ENCODE measurements around the gene LMAN2. TPM values are rescaled to one million over a fixed set of nuclear protein-coding genes. Genes with fewer than 3 reads are reported as not detected.

LMAN2 gene
- total RNA-seq, 1 experiment from 2014 or later, result 128 TPM

- TF ChIP-seq, protein P1, sequence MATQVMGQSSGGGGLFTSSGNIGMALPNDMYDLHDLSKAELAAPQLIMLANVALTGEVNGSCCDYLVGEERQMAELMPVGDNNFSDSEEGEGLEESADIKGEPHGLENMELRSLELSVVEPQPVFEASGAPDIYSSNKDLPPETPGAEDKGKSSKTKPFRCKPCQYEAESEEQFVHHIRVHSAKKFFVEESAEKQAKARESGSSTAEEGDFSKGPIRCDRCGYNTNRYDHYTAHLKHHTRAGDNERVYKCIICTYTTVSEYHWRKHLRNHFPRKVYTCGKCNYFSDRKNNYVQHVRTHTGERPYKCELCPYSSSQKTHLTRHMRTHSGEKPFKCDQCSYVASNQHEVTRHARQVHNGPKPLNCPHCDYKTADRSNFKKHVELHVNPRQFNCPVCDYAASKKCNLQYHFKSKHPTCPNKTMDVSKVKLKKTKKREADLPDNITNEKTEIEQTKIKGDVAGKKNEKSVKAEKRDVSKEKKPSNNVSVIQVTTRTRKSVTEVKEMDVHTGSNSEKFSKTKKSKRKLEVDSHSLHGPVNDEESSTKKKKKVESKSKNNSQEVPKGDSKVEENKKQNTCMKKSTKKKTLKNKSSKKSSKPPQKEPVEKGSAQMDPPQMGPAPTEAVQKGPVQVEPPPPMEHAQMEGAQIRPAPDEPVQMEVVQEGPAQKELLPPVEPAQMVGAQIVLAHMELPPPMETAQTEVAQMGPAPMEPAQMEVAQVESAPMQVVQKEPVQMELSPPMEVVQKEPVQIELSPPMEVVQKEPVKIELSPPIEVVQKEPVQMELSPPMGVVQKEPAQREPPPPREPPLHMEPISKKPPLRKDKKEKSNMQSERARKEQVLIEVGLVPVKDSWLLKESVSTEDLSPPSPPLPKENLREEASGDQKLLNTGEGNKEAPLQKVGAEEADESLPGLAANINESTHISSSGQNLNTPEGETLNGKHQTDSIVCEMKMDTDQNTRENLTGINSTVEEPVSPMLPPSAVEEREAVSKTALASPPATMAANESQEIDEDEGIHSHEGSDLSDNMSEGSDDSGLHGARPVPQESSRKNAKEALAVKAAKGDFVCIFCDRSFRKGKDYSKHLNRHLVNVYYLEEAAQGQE (IDR thresholded peaks at IDR 0.05; ENCODE audit: low read depth), result no peak
- TF ChIP-seq CEBPB (IDR thresholded peaks at IDR 0.05; ENCODE audit: low read depth) (no peak), TCF7L2 (IDR thresholded peaks at IDR 0.05; ENCODE audit: borderline replicate concordance, extremely low read depth, insufficient read depth, insufficient read length) (no peak), ZFX (IDR thresholded peaks at IDR 0.05) (no peak), EGR1 (IDR thresholded peaks at IDR 0.05; ENCODE audit: low read depth) (no peak), ZNF274 (IDR thresholded peaks at IDR 0.05; ENCODE audit: low read depth, low read length) (no peak), SRF (IDR thresholded peaks at IDR 0.05; ENCODE audit: low read depth) (no peak), RAD21 (IDR thresholded peaks at IDR 0.05; ENCODE audit: low read depth) (no peak)
- TF ChIP-seq, protein P2, sequence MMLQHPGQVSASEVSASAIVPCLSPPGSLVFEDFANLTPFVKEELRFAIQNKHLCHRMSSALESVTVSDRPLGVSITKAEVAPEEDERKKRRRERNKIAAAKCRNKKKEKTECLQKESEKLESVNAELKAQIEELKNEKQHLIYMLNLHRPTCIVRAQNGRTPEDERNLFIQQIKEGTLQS (IDR thresholded peaks at IDR 0.05), result no peak
These were observed 30.6 kb downstream of the LMAN2 start (continued) for GRCh38 chr5:177320879-177321278.

GRCh38 chr5:177319913-177320588 lies 31.4 kb downstream of the LMAN2 start:
- no peak overlapping the region for H3K4me2 ChIP-seq (ENCODE audit: low read length)
- no peak overlapping the region for H3K4me3 ChIP-seq (replicated peaks in 1 of 2; ENCODE audit: low read depth in 1 of 2, low read length in 2 of 2)
- no peaks in the 10 kb centered on the region for H3K27me3 ChIP-seq (ENCODE audit: insufficient read depth, low read length)
- H3K4me1 ChIP-seq (ENCODE audit: control insufficient read depth in 1 of 2, insufficient read depth in 2 of 2, low read length in 2 of 2), result peaks cover 0 to 7% of the 10 kb centered on the region in 2 experiments; a peak in 1 of 4 replicates
- ChIA-PET CTCF (interaction anchor here (1.5 to 2.5 kb wide), 2 partner anchors 11 to 50 kb away, joined by 4 to 22 read pairs; no protein-coding TSS in a partner anchor), RAD21 (ENCODE audit: low non-redundant PET in 1 of 2, low total read pairs in 2 of 2, uncharacterized antibody in 2 of 2, unreplicated experiment in 2 of 2) (no interaction called here), POLR2A (no interaction called here)
- no TSS peak for BruUV-seq (replicated peaks)
- no peak overlapping the region for H3K27ac ChIP-seq (ENCODE audit: low read depth, low read length)
- no peaks in the 10 kb centered on the region for H4K20me1 ChIP-seq (ENCODE audit: insufficient read depth)
- DNase-seq (ENCODE audit: low read depth, low spot score), result no peak
- H3K79me2 ChIP-seq (ENCODE audit: insufficient read depth, low read length), result no peaks in the 10 kb centered on the region
- no peaks in the 10 kb centered on the region for H3K9me2 ChIP-seq (ENCODE audit: insufficient read depth)
- H3K9ac ChIP-seq (ENCODE audit: low read length), result no peak overlapping the region
- no peak overlapping the region for H2AFZ ChIP-seq (ENCODE audit: low read depth, low read length, poor library complexity, severe bottlenecking)
- no peaks in the 10 kb centered on the region for H3K9me3 ChIP-seq (ENCODE audit: control insufficient read depth in 1 of 2, insufficient read depth in 1 of 2, low read depth in 1 of 2, low read length in 2 of 2)
- no peaks in the 10 kb centered on the region for H3K36me3 ChIP-seq (ENCODE audit: control insufficient read depth in 1 of 2, insufficient read depth in 2 of 2, low read length in 2 of 2)
- intact Hi-C loops (cut with micrococcal nuclease), result loop anchor here (5.0 kb wide), 1 partner anchor 67 kb away; no protein-coding TSS in a partner anchor
- no peak for ATAC-seq
- TF ChIP-seq FOSL1 (IDR thresholded peaks at IDR 0.05; ENCODE audit: low read depth), result no peak
- no peak for TF ChIP-seq SIN3A (IDR thresholded peaks at IDR 0.05; ENCODE audit: low read depth)
- no peak for TF ChIP-seq CBX3 (IDR thresholded peaks at IDR 0.05; ENCODE audit: low read depth)
- TF ChIP-seq, protein P3, sequence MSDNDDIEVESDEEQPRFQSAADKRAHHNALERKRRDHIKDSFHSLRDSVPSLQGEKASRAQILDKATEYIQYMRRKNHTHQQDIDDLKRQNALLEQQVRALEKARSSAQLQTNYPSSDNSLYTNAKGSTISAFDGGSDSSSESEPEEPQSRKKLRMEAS (IDR thresholded peaks at IDR 0.05), result no peak
- TF ChIP-seq CTCF (IDR thresholded peaks at IDR 0.05 in 2 of 3, conservative IDR thresholded peaks at IDR 0.05 in 1 of 3; ENCODE audit: borderline replicate concordance in 1 of 3, insufficient read depth in 1 of 3, low read depth in 2 of 3, low read length in 2 of 3), result no peak
- no peak for TF ChIP-seq TCF7L2 (IDR thresholded peaks at IDR 0.05; ENCODE audit: borderline replicate concordance, extremely low read depth, insufficient read depth, insufficient read length)
- TF ChIP-seq ZBTB33 (IDR thresholded peaks at IDR 0.05; ENCODE audit: extremely low read depth, insufficient replicate concordance, low read length), result no peak
- no peak for TF ChIP-seq YY1 (IDR thresholded peaks at IDR 0.05; ENCODE audit: extremely low read depth, insufficient replicate concordance, low read depth, low read length)
- TF ChIP-seq ELF1 (IDR thresholded peaks at IDR 0.05; ENCODE audit: borderline replicate concordance, low read depth), result no peak
- no peak for TF ChIP-seq ZNF274 (IDR thresholded peaks at IDR 0.05; ENCODE audit: low read depth, low read length)
